HCT116 (cell line): ENCODE data around the gene IPCEF1. TPM values are rescaled to one million over a fixed set of nuclear protein-coding genes. Genes with fewer than 3 reads are reported as not detected.
A peak's percentile ranks its signal among the peaks of the same experiment; 100 is the strongest.

Source experiments
- ATAC-seq: fragments of 200-7000 bp; cut with Tn5 transposase; 2 replicates; pipeline ENCODE4 v1.9.1; 2020; ENCODE audit warnings: mild to moderate bottlenecking, moderate library complexity
- BruUV-seq: library from RNA; stranded (reverse); fragments of 400-500 nt; replicated peaks from 2 replicates; lab custom pipeline; 2021; lab: Mats Ljungman, UMichigan
- CTCF ChIA-PET: fragments of 300-600 bp; sonication (Branson Sonifier 250); formaldehyde crosslinking; loops from one replicate; lab custom pipeline; 2021; ENCODE audit warnings: antibody characterized with exemption; lab: Charles Lee
- POLR2A ChIA-PET: fragments of 300-600, 350-600 bp; sonication (Branson Sonifier 250); formaldehyde crosslinking; loops from one replicate; lab custom pipeline; 2021; ENCODE audit warnings: antibody characterized with exemption; lab: Charles Lee
- RAD21 ChIA-PET, 2 experiments: fragments of 300-600 bp; sonication (Branson Sonifier 250); formaldehyde crosslinking; loops; one replicate each; lab custom pipeline; 2023; ENCODE audit warnings: low total read pairs in 2 of 2; ENCODE audit not compliant: uncharacterized antibody in 2 of 2, unreplicated experiment in 2 of 2, low non-redundant PET in 1 of 2; lab: Charles Lee
- DNase-seq: peaks from one replicate; pipeline ENCODE4 v3.0.0-alpha.2; 2010; ENCODE audit warnings: low read depth, low spot score
- H2AFZ ChIP-seq: fragments of 200-600 bp; shearing (Covaris generic), sonication (generic); 2 replicates; pipeline ENCODE4 v1.6.1; 2017; ENCODE audit warnings: low read depth, mixed run types, mixed read lengths, antibody characterized with exemption, low read length; ENCODE audit not compliant: poor library complexity, severe bottlenecking
- H3K27ac ChIP-seq: 2 replicates; pipeline ENCODE4 v1.5.1; 2012; ENCODE audit warnings: low read depth, low read length
- H3K27me3 ChIP-seq: fragments of 200-600 bp; sonication (generic); 2 replicates; pipeline ENCODE4 v1.6.1; 2016; ENCODE audit warnings: mixed run types, low read length, mixed read lengths; ENCODE audit not compliant: insufficient read depth
- H3K36me3 ChIP-seq, 2 experiments: fragments of 200-500 bp in 1 of 2; fragments of 200-600 bp in 1 of 2; sonication (Bioruptor generic) in 1 of 2; sonication (generic) in 1 of 2; 2 replicates each; pipeline versions ENCODE4 v1.5.1 to v1.6.1; 2014 to 2016; ENCODE audit warnings: low read length in 2 of 2, inconsistent platforms in 1 of 2, mixed read lengths in 1 of 2, mixed run types in 1 of 2; ENCODE audit not compliant: insufficient read depth in 2 of 2, control insufficient read depth in 1 of 2
- H3K4me1 ChIP-seq, 2 experiments: fragments of 200-600 bp in 1 of 2; sonication (generic) in 1 of 2; 2 replicates each; pipeline versions ENCODE4 v1.5.1 to v1.6.1; 2012 to 2017; ENCODE audit warnings: low read length in 2 of 2, inconsistent platforms in 1 of 2, mild to moderate bottlenecking in 1 of 2, mixed read lengths in 1 of 2, mixed run types in 1 of 2, moderate library complexity in 1 of 2; ENCODE audit not compliant: insufficient read depth in 2 of 2, control insufficient read depth in 1 of 2
- H3K4me2 ChIP-seq: fragments of 200-600 bp; sonication (generic); 2 replicates; pipeline ENCODE4 v1.6.1; 2017; ENCODE audit warnings: mixed run types, low read length, mixed read lengths
- H3K4me3 ChIP-seq, 2 experiments: fragments of 200-600 bp in 1 of 2; sonication (generic) in 1 of 2; replicated peaks in 1 of 2; 2 replicates each; pipeline ENCODE4 v1.5.1; 2011 to 2016; ENCODE audit warnings: low read length in 2 of 2, control low read depth in 1 of 2, low read depth in 1 of 2, mild to moderate bottlenecking in 1 of 2, mixed read lengths in 1 of 2, mixed run types in 1 of 2
- H3K79me2 ChIP-seq: fragments of 200-600 bp; sonication (generic); 2 replicates; pipeline ENCODE4 v1.6.1; 2017; ENCODE audit warnings: mild to moderate bottlenecking, mixed run types, low read length, moderate library complexity, mixed read lengths; ENCODE audit not compliant: insufficient read depth
- H3K9ac ChIP-seq: fragments of 200-600 bp; sonication (generic); 2 replicates; pipeline ENCODE4 v1.6.1; 2016; ENCODE audit warnings: low read length, mixed read lengths
- H3K9me2 ChIP-seq: fragments of 200-600 bp; sonication (generic), shearing (Covaris generic); 2 replicates; pipeline ENCODE4 v1.6.1; 2017; ENCODE audit warnings: mixed run types, mild to moderate bottlenecking, moderate library complexity; ENCODE audit not compliant: insufficient read depth
- H3K9me3 ChIP-seq, 2 experiments: fragments of 200-500 bp in 1 of 2; fragments of 200-600 bp in 1 of 2; sonication (Bioruptor generic) in 1 of 2; sonication (generic) in 1 of 2; 2 replicates each; pipeline ENCODE4 v1.6.1; 2014 to 2017; ENCODE audit warnings: low read length in 2 of 2, mixed read lengths in 2 of 2, inconsistent platforms in 1 of 2, low read depth in 1 of 2, mild to moderate bottlenecking in 1 of 2, mixed run types in 1 of 2, moderate library complexity in 1 of 2; ENCODE audit not compliant: control insufficient read depth in 1 of 2, insufficient read depth in 1 of 2
- H4K20me1 ChIP-seq: fragments of 200-600 bp; sonication (generic), shearing (Covaris generic); 2 replicates; pipeline ENCODE4 v1.6.1; 2017; ENCODE audit warnings: mixed run types, mild to moderate bottlenecking, moderate library complexity; ENCODE audit not compliant: insufficient read depth
- EGR1 ChIP-seq: IDR thresholded peaks from 2 replicates; pipeline ENCODE4 v1.6.1; 2012; ENCODE audit warnings: low read depth
- ELF1 ChIP-seq: IDR thresholded peaks from 2 replicates; pipeline ENCODE4 v1.6.1; 2012; ENCODE audit warnings: low read depth, borderline replicate concordance
- EZH2phosphoT487 ChIP-seq: fragments of 200-600 bp; IDR thresholded peaks from 2 replicates; pipeline ENCODE4 v1.6.1; 2018; ENCODE audit warnings: antibody characterized with exemption, borderline replicate concordance
- FOSL1 ChIP-seq: IDR thresholded peaks from 2 replicates; pipeline ENCODE4 v1.6.1; 2012; ENCODE audit warnings: low read depth
- RAD21 ChIP-seq: IDR thresholded peaks from 2 replicates; pipeline ENCODE4 v1.6.1; 2012; ENCODE audit warnings: low read depth, mild to moderate bottlenecking
- intact Hi-C: fragments of 100-400 bp; cut with micrococcal nuclease; formaldehyde crosslinking; loops from 2 replicates; pipeline ENCODE4 v1.10.0; 2022
- total RNA-seq: library from RNA; stranded (reverse); gene quantifications from one replicate; pipeline ENCODE4 v1.2.1, GENCODE V29; 2021; ENCODE audit not compliant: unreplicated experiment
- TF ChIP-seq, protein P1 (sequence below), 3 experiments: fragments of 200-600 bp in 1 of 3; sonication (generic) in 1 of 3; IDR thresholded peaks in 2 of 3; conservative IDR thresholded peaks in 1 of 3; 2 replicates each; pipeline ENCODE4 v1.5.1; 2012 to 2017; ENCODE audit warnings: low read depth in 2 of 3, low read length in 2 of 3, antibody characterized with exemption in 1 of 3, borderline replicate concordance in 1 of 3, control low read depth in 1 of 3, mild to moderate bottlenecking in 1 of 3, mixed read lengths in 1 of 3, mixed run types in 1 of 3, moderate library complexity in 1 of 3; ENCODE audit not compliant: insufficient read depth in 1 of 3

IPCEF1 gene
- total RNA-seq, 1 experiment from 2014 or later, result 0.32 TPM

DNA sequence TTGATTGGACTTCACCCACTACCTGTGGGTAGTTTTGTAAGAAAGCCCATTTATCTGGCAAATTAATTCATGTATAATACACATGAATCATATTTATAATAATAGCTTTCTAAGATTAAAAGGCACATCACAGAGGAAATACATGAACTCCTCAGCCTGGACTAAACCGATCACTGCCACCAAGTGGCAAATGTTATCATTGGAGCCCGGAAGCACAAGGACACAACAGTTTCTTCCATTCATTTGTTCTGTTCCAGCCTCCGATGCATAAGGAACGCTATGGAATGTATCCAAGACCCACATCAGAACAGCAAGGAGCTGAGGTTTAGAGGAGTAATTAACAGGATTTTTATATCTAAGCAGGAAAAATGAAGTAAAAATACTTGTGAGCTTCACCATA is 13.9 kb upstream of the IPCEF1 start:
- TF ChIP-seq, protein P1, sequence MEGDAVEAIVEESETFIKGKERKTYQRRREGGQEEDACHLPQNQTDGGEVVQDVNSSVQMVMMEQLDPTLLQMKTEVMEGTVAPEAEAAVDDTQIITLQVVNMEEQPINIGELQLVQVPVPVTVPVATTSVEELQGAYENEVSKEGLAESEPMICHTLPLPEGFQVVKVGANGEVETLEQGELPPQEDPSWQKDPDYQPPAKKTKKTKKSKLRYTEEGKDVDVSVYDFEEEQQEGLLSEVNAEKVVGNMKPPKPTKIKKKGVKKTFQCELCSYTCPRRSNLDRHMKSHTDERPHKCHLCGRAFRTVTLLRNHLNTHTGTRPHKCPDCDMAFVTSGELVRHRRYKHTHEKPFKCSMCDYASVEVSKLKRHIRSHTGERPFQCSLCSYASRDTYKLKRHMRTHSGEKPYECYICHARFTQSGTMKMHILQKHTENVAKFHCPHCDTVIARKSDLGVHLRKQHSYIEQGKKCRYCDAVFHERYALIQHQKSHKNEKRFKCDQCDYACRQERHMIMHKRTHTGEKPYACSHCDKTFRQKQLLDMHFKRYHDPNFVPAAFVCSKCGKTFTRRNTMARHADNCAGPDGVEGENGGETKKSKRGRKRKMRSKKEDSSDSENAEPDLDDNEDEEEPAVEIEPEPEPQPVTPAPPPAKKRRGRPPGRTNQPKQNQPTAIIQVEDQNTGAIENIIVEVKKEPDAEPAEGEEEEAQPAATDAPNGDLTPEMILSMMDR (IDR thresholded peaks at IDR 0.05 in 2 of 3, conservative IDR thresholded peaks at IDR 0.05 in 1 of 3; ENCODE audit: borderline replicate concordance in 1 of 3, insufficient read depth in 1 of 3, low read depth in 2 of 3, low read length in 2 of 3), result peak; percentile 43 to 51 (median 45); a peak in 5 of 6 replicates
- TF ChIP-seq RAD21 (peak; percentile 53), EGR1 (no peak), ELF1 (0 out of 2 replicates have a peak, but pooled peaks have one; percentile 16), EZH2phosphoT487 (no peak), FOSL1 (no peak)
- TF ChIP-seq, all 23 proteins: peak for 3
- no peak overlapping the region for H2AFZ ChIP-seq
- no peak overlapping the region for H3K27ac ChIP-seq
- no peaks in the 10 kb centered on the region for H4K20me1 ChIP-seq
- H3K27me3 ChIP-seq, result no peaks in the 10 kb centered on the region
- H3K4me2 ChIP-seq, result peak overlapping the region; percentile 30; the same call in 1 of the 2 replicates
- no peak overlapping the region for H3K9ac ChIP-seq
- no TSS peak for BruUV-seq
- H3K4me1 ChIP-seq, result peaks cover 0 to 5% of the 10 kb centered on the region in 2 experiments; a peak in 1 of 4 replicates
- H3K79me2 ChIP-seq, result no peaks in the 10 kb centered on the region
- CTCF ChIA-PET, result interaction anchor here (0.9 to 3.2 kb wide), 4 partner anchors 22 to 217 kb away, joined by 3 to 19 read pairs (median 4); no protein-coding TSS in a partner anchor
- H3K9me2 ChIP-seq, result no peaks in the 10 kb centered on the region
- H3K36me3 ChIP-seq, result no peaks in the 10 kb centered on the region
- no peak overlapping the region for H3K4me3 ChIP-seq
- H3K9me3 ChIP-seq, result no peaks in the 10 kb centered on the region
- DNase-seq (peak; percentile 18), ATAC-seq (peak; percentile 88)
- POLR2A ChIA-PET, result no interaction called here
- RAD21 ChIA-PET, result no interaction called here
- intact Hi-C loops, result loop anchor here (1.0 kb wide), 1 partner anchor 216 kb away; no protein-coding TSS in a partner anchor
